Neural progenitor cell (in vitro differentiated cells): ENCODE measurements around the gene FBXO17. TPM values are rescaled to one million over a fixed set of nuclear protein-coding genes. Genes with fewer than 3 reads are reported as not detected.

Source experiments
- DNase-seq: peaks from one replicate; pipeline ENCODE4 v3.0.0-alpha.2; 2016; ENCODE audit warnings: low spot score
- H2AFZ ChIP-seq: fragments of 200-600 bp; sonication (generic); replicated peaks from 2 replicates; pipeline ENCODE4 v1.6.1; 2016; ENCODE audit warnings: antibody characterized with exemption
- H3F3A ChIP-seq: fragments of 200-600 bp; sonication (generic); 2 replicates; pipeline ENCODE4 v1.6.1; 2016; ENCODE audit warnings: antibody characterized with exemption, low read depth
- H3K27ac ChIP-seq: fragments of 200-600 bp; sonication (generic); 2 replicates; pipeline ENCODE4 v1.5.1; 2016; ENCODE audit warnings: mild to moderate bottlenecking
- H3K27me3 ChIP-seq: fragments of 200-600 bp; sonication (generic); 2 replicates; pipeline ENCODE4 v1.6.1; 2016; ENCODE audit warnings: mild to moderate bottlenecking, moderate library complexity
- H3K36me3 ChIP-seq: fragments of 200-600 bp; sonication (generic); 2 replicates; pipeline ENCODE4 v1.5.1; 2016
- H3K4me1 ChIP-seq: fragments of 200-600 bp; sonication (generic); 2 replicates; pipeline ENCODE4 v1.6.1; 2016; ENCODE audit warnings: mixed run types
- H3K4me2 ChIP-seq: fragments of 200-600 bp; sonication (generic); 2 replicates; pipeline ENCODE4 v1.6.1; 2016
- H3K4me3 ChIP-seq: fragments of 200-600 bp; sonication (generic); 2 replicates; pipeline ENCODE4 v1.5.1; 2016
- H3K79me2 ChIP-seq: fragments of 200-600 bp; sonication (generic); 2 replicates; pipeline ENCODE4 v1.6.1; 2016; ENCODE audit warnings: low read depth
- H3K9ac ChIP-seq: fragments of 200-600 bp; sonication (generic); 2 replicates; pipeline ENCODE4 v1.6.1; 2016
- H3K9me3 ChIP-seq: fragments of 200-600 bp; sonication (generic); 2 replicates; pipeline ENCODE4 v1.5.1; 2016; ENCODE audit warnings: low read depth
- H4K20me1 ChIP-seq: fragments of 200-600 bp; sonication (generic); 2 replicates; pipeline ENCODE4 v1.6.1; 2016; ENCODE audit warnings: low read depth
- H3K27ac Mint-ChIP-seq: 3 replicates; pipeline ENCODE4 v1.8.0; 2021; ENCODE audit warnings: mixed read lengths
- H3K27me3 Mint-ChIP-seq: 2 replicates; pipeline ENCODE4 v1.8.0; 2022; ENCODE audit warnings: low read depth, mild to moderate bottlenecking, inconsistent platforms, moderate library complexity, mixed read lengths; ENCODE audit not compliant: insufficient read depth
- H3K36me3 Mint-ChIP-seq: 3 replicates; pipeline ENCODE4 v1.8.0; 2021; ENCODE audit warnings: mixed read lengths
- H3K4me1 Mint-ChIP-seq: 3 replicates; pipeline ENCODE4 v1.8.0; 2021; ENCODE audit warnings: mixed read lengths
- H3K4me3 Mint-ChIP-seq: 3 replicates; pipeline ENCODE4 v1.8.0; 2021; ENCODE audit warnings: mild to moderate bottlenecking, moderate library complexity, mixed read lengths
- H3K9me3 Mint-ChIP-seq: 3 replicates; pipeline ENCODE4 v1.8.0; 2020; ENCODE audit warnings: mixed read lengths
- CTCF ChIP-seq: fragments of 200-600 bp; sonication (generic); IDR thresholded peaks from 2 replicates; pipeline ENCODE4 v1.5.1; 2017; ENCODE audit warnings: antibody characterized with exemption, mild to moderate bottlenecking
- EZH2 ChIP-seq: fragments of 200-600 bp; sonication (generic); IDR thresholded peaks from 2 replicates; pipeline ENCODE4 v1.6.1; 2017; ENCODE audit warnings: antibody characterized with exemption, mild to moderate bottlenecking, moderate library complexity
- EZH2phosphoT487 ChIP-seq: fragments of 200-600 bp; sonication (generic); IDR thresholded peaks from 2 replicates; pipeline ENCODE4 v1.6.1; 2017; ENCODE audit warnings: antibody characterized with exemption
- total RNA-seq: library from RNA; depleted of rRNA; stranded (reverse); fragments of >200 nt; gene quantifications from 2 replicates; pipeline ENCODE4 v1.2.3, GENCODE V29; 2015; ENCODE audit warnings: low replicate concordance

Gene FBXO17
- total RNA-seq, 1 donor from 2014 or later = 8.3 TPM

GRCh38 chr19:39008137-39008536, 32.6 kb upstream of the FBXO17 start:
- Mint-ChIP-seq H3K27ac (no peak overlapping the region), H3K27me3 (peaks cover 2% of the 10 kb centered on the region), H3K4me1 (peaks cover 2% of the 10 kb centered on the region), H3K4me3 (no peak overlapping the region), H3K9me3 (peaks cover 3% of the 10 kb centered on the region), H3K36me3 (no peaks in the 10 kb centered on the region)
- no peaks in the 10 kb centered on the region for H4K20me1 ChIP-seq
- no peaks in the 10 kb centered on the region for H3K79me2 ChIP-seq
- H2AFZ ChIP-seq = no peak overlapping the region
- no peaks in the 10 kb centered on the region for H3K27me3 ChIP-seq
- H3K27ac ChIP-seq = no peak overlapping the region
- H3F3A ChIP-seq = no peaks in the 10 kb centered on the region
- H3K4me3 ChIP-seq = no peak overlapping the region
- no peaks in the 10 kb centered on the region for H3K9me3 ChIP-seq
- DNase-seq = no peak
- no peak overlapping the region for H3K4me2 ChIP-seq
- H3K9ac ChIP-seq = no peak overlapping the region
- H3K4me1 ChIP-seq = no peaks in the 10 kb centered on the region
- no peaks in the 10 kb centered on the region for H3K36me3 ChIP-seq
- no peak for TF ChIP-seq EZH2phosphoT487
- TF ChIP-seq EZH2 = no peak
- no peak for TF ChIP-seq CTCF

- Histone ChIP-seq H3K4me1 (no peaks in the 10 kb centered on the region), H3K27me3 (no peaks in the 10 kb centered on the region), H3K36me3 (no peaks in the 10 kb centered on the region), H2AFZ (no peak overlapping the region), H3K4me3 (no peak overlapping the region), H3K27ac (no peak overlapping the region), H3K9me3 (no peaks in the 10 kb centered on the region), H4K20me1 (no peaks in the 10 kb centered on the region), H3F3A (no peaks in the 10 kb centered on the region), H3K79me2 (no peaks in the 10 kb centered on the region), H3K4me2 (no peak overlapping the region), H3K9ac (no peak overlapping the region)
- Mint-ChIP-seq H3K27me3 (peaks cover 2% of the 10 kb centered on the region), H3K4me3 (no peak overlapping the region), H3K4me1 (peaks cover 2% of the 10 kb centered on the region), H3K27ac (no peak overlapping the region), H3K9me3 (no peaks in the 10 kb centered on the region), H3K36me3 (no peaks in the 10 kb centered on the region)
- no peak for DNase-seq
- TF ChIP-seq EZH2 (no peak), CTCF (no peak), EZH2phosphoT487 (no peak)
Observed at GRCh38 chr19:39007096-39007495, 31.6 kb upstream of the FBXO17 start.

DNA sequence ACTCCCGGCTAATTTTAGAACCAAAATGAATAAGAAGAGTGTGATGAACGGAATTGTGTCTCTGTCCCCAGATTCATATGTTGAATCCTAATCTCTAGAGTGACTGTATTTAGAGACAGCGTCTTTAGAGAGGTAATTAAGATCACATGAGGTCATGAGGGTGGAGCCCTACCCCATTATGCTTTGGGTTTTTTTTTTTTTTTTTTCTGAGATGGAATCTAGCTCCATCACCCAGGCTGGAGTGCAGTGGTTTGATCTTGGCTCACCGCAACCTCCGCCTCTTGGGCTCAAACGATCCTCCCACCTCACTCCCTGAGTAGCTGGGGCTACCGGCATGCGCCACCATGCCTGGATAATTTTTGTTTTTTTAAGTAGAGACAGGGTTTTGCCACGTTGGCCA, 28.9 kb upstream of the FBXO17 start:
- Mint-ChIP-seq H3K4me1 (peaks cover 8% of the 10 kb centered on the region), H3K9me3 (no peaks in the 10 kb centered on the region), H3K36me3 (no peaks in the 10 kb centered on the region), H3K4me3 (no peak overlapping the region), H3K27ac (no peak overlapping the region), H3K27me3 (peaks cover 2% of the 10 kb centered on the region)
- no peak overlapping the region for H3K4me3 ChIP-seq
- TF ChIP-seq EZH2 = no peak
- TF ChIP-seq CTCF = no peak
- no peak for TF ChIP-seq EZH2phosphoT487
- no peaks in the 10 kb centered on the region for H3K36me3 ChIP-seq
- H3K4me2 ChIP-seq = no peak overlapping the region
- H3K27me3 ChIP-seq = no peaks in the 10 kb centered on the region
- no peak overlapping the region for H2AFZ ChIP-seq
- H3K27ac ChIP-seq = no peak overlapping the region
- DNase-seq = no peak
- H3K9ac ChIP-seq = no peak overlapping the region
- no peaks in the 10 kb centered on the region for H3K9me3 ChIP-seq
- H4K20me1 ChIP-seq = no peaks in the 10 kb centered on the region
- no peaks in the 10 kb centered on the region for H3K79me2 ChIP-seq
- H3K4me1 ChIP-seq = no peaks in the 10 kb centered on the region
- H3F3A ChIP-seq = no peaks in the 10 kb centered on the region

DNA sequence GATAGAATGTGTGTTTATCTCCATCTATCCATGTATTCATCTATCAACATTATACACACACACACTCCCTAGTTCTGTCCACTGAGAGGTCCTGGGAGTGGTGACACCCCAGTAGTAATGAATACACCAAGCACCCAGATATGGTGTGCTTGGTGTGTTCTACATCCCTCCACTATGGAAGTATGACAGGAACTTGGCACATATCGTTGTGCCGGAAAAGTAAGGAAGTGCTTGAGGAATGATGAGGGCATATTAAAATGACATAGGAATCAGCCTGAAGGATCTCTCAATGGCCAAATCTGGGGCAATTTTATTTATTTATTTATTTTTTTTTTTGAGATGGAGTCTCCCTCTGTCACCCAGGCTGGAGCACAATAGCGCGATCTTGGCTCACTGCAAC, 28.3 kb upstream of the FBXO17 start:
- Mint-ChIP-seq H3K9me3 (no peaks in the 10 kb centered on the region), H3K27me3 (peaks cover 2% of the 10 kb centered on the region), H3K4me1 (peaks cover 8% of the 10 kb centered on the region), H3K36me3 (no peaks in the 10 kb centered on the region), H3K4me3 (no peak overlapping the region), H3K27ac (no peak overlapping the region)
- no peaks in the 10 kb centered on the region for H3F3A ChIP-seq
- no peaks in the 10 kb centered on the region for H3K36me3 ChIP-seq
- no peaks in the 10 kb centered on the region for H3K4me1 ChIP-seq
- H3K4me3 ChIP-seq = no peak overlapping the region
- H4K20me1 ChIP-seq = no peaks in the 10 kb centered on the region
- DNase-seq = no peak
- no peaks in the 10 kb centered on the region for H3K27me3 ChIP-seq
- H3K4me2 ChIP-seq = no peak overlapping the region
- TF ChIP-seq EZH2 (no peak), CTCF (no peak), EZH2phosphoT487 (no peak)
- H3K27ac ChIP-seq = no peak overlapping the region
- H3K9ac ChIP-seq = no peak overlapping the region
- no peak overlapping the region for H2AFZ ChIP-seq
- no peaks in the 10 kb centered on the region for H3K79me2 ChIP-seq
- no peaks in the 10 kb centered on the region for H3K9me3 ChIP-seq
